Measurements from ENCODE around the gene GDF10. TPM values are rescaled to one million over a fixed set of nuclear protein-coding genes. Genes with fewer than 3 reads are reported as not detected.

GDF10 gene
- total RNA-seq, 1 experiment from 2014 or later = 0.20 TPM

DNA sequence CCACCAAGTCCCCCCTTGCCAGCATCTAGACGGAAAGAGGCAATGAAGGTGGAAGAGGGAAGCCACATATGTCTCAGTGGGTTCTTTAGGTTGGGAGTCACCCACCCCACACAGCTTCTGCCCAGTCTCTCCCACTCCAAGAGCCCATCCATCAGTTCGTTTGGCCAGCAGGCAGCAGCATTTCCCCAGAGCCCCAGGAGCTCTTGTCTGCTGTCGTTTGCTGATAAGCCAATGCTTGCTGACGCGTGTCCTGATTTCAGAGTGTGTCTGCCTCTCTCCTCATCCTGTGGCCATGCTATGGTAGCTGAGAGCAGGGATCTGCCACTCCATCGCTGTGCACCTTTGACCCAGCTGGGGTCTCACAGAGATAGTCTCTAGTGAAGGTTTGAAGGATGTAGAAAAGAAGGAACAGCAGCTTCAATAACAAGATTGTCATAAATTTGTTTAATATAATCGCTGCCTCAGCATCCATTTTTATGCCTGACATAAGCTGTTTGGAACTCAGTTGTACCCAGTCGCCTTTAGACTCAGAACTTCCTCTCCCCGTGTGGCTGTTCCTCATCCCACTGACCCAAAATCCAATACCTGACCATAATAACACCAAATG is 39.4 kb upstream of the GDF10 start:
- no peak overlapping the region for H2BK120ac ChIP-seq (ENCODE audit: low read depth, low read length, poor library complexity, severe bottlenecking)
- H3K18ac ChIP-seq (ENCODE audit: insufficient read length, low read depth, low read length) = no peak overlapping the region
- H3K4ac ChIP-seq (ENCODE audit: low read depth, low read length) = no peak overlapping the region
- no peak overlapping the region for H3K27ac Mint-ChIP-seq
- H3K36me3 Mint-ChIP-seq (ENCODE audit: insufficient read depth in 1 of 3, low read depth in 3 of 3) = no peaks in the 10 kb centered on the region
- H3K9me3 ChIP-seq (ENCODE audit: control insufficient read depth, low read depth, low read length) = no peaks in the 10 kb centered on the region
- no peak overlapping the region for H2BK15ac ChIP-seq (ENCODE audit: low read depth, low read length)
- H3K9me3 Mint-ChIP-seq = no peaks in the 10 kb centered on the region; a peak in 3 of 5 replicates
- WGBS (ENCODE audit: extremely low coverage, insufficient read length, low lambda C conversion rate) = no CpG with 5 or more reads among the region's 9 CpGs
- no peaks in the 10 kb centered on the region for H3K79me1 ChIP-seq (ENCODE audit: insufficient read depth, low read depth, low read length, poor library complexity, severe bottlenecking)
- H2BK12ac ChIP-seq (ENCODE audit: insufficient read length, low read depth, low read length) = no peak overlapping the region
- no peak overlapping the region for H2AFZ ChIP-seq (ENCODE audit: low read length)
- H4K8ac ChIP-seq (replicated peaks; ENCODE audit: insufficient read length, low read depth, low read length) = no peak overlapping the region
- no peak overlapping the region for H4K5ac ChIP-seq (ENCODE audit: insufficient read length, low read depth, low read length)
- no peaks in the 10 kb centered on the region for H3K27me3 ChIP-seq (ENCODE audit: insufficient read depth, low read length)
- H3K4me1 Mint-ChIP-seq = no peaks in the 10 kb centered on the region
- no peak overlapping the region for H2BK5ac ChIP-seq (ENCODE audit: insufficient read length, low read length)
- no peak overlapping the region for H3K56ac ChIP-seq (ENCODE audit: insufficient read length, low read depth, low read length)
- no peak overlapping the region for H3K9ac ChIP-seq (ENCODE audit: extremely low read depth, insufficient read length, low read length)
- no peak overlapping the region for H3K14ac ChIP-seq (ENCODE audit: insufficient read depth, low read length)
- H3K27ac ChIP-seq (ENCODE audit: insufficient read length, low read depth, low read length) = no peak overlapping the region
- no peak overlapping the region for H3K4me2 ChIP-seq (ENCODE audit: insufficient read depth, insufficient read length, low read length)
- H3K79me2 ChIP-seq (ENCODE audit: insufficient read depth, low read length) = no peaks in the 10 kb centered on the region
- DNase-seq = no peak
- TF ChIP-seq, protein P1, sequence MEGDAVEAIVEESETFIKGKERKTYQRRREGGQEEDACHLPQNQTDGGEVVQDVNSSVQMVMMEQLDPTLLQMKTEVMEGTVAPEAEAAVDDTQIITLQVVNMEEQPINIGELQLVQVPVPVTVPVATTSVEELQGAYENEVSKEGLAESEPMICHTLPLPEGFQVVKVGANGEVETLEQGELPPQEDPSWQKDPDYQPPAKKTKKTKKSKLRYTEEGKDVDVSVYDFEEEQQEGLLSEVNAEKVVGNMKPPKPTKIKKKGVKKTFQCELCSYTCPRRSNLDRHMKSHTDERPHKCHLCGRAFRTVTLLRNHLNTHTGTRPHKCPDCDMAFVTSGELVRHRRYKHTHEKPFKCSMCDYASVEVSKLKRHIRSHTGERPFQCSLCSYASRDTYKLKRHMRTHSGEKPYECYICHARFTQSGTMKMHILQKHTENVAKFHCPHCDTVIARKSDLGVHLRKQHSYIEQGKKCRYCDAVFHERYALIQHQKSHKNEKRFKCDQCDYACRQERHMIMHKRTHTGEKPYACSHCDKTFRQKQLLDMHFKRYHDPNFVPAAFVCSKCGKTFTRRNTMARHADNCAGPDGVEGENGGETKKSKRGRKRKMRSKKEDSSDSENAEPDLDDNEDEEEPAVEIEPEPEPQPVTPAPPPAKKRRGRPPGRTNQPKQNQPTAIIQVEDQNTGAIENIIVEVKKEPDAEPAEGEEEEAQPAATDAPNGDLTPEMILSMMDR (conservative IDR thresholded peaks at IDR 0.05) = no peak
- peaks cover 2% of the 10 kb centered on the region; the same call in 1 of the 2 replicates for H3K27me3 Mint-ChIP-seq (ENCODE audit: low read depth)
- no peak overlapping the region for H3T11ph ChIP-seq (ENCODE audit: low read length)
- no peak overlapping the region for H2AK5ac ChIP-seq (ENCODE audit: insufficient read length, low read length)
- no peaks in the 10 kb centered on the region for H3K4me1 ChIP-seq (ENCODE audit: insufficient read depth, low read length)
- H3K23me2 ChIP-seq (ENCODE audit: insufficient read length, low read depth, low read length, poor library complexity, severe bottlenecking) = no peaks in the 10 kb centered on the region
- no peak overlapping the region for H2BK20ac ChIP-seq (ENCODE audit: low read depth, low read length, poor library complexity, severe bottlenecking)
- H3K23ac ChIP-seq (ENCODE audit: insufficient read length, low read depth, low read length) = no peak overlapping the region
- H4K91ac ChIP-seq (ENCODE audit: insufficient read length, low read depth, low read length) = no peak overlapping the region
- H3K4me3 Mint-ChIP-seq = no peak overlapping the region
- no peaks in the 10 kb centered on the region for H4K20me1 ChIP-seq (ENCODE audit: control insufficient read depth, insufficient read depth, insufficient read length)
